GM21367 (cell line): ENCODE data around the gene POLDIP3.
"Not testable (repeated sequence)": the region's sequence is repeated elsewhere in the genome, so short reads cannot be mapped to it uniquely, and the experiment has no call there.

Source experiments
- ATAC-seq: cut with Tn5 transposase; IDR thresholded peaks from one replicate; pipeline ENCODE4 v1.9.1; 2021; ENCODE audit not compliant: unreplicated experiment

Gene POLDIP3

DNA sequence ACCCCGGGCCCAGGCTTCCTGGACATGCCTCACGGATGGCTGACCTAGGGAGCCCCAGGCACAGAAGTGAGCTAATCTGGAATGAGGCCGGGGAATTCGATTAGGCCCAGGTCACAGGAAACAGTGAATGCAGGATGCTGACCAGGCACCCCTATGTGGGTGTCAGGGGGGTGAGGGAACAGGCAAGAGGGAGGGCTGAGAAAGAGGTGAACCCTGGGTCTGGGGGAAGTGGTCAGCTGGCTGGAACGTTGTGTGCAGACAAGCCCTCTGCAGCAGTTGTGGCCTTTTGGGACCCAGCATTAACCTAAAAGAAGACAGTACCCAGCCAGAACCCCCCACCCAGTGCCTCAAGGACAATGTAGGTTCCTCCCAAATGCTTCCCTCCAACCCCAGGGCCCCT is 52.8 kb downstream of the POLDIP3 start:
- no peak for ATAC-seq

DNA sequence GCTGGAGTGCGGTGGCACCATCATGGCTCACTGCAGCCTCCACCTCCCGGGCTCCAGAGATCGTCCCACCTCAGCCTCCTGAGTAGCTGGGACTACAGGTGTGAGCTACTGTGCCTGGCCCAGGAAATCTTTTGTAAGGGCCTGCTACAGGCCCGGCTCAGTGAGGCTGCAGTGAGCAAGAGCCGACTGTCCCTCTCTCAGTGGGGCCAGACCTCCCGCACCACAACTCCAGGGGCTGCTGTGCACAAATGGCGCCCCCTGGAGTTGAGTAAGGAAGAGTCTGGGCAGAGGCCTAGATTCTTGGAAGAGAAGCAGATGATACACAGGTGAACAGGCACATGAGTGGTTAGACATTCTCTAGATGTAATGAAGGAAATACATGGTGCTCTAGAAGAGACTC is 53.9 kb downstream of the POLDIP3 start:
- no peak for ATAC-seq

DNA sequence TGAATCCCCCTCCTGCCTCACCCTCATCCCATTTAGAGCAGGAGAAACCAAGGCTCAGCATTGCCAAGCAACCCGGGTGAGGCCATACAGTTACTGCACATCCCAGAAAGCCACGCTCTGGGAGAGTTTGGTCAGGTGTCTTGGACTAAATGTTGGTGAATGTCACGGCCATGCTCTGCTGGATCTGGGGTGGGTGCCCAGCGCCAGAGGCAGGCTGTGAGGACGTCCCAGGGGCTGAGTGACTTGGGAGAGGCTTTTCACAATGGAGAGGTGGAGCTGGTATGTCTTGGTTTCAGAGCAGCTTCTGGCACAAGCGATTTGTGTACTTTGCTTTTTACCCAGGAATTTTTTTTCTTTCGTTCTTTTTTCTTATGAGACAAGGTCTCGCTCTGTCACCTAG is 54.3 kb downstream of the POLDIP3 start:
- no peak for ATAC-seq

DNA sequence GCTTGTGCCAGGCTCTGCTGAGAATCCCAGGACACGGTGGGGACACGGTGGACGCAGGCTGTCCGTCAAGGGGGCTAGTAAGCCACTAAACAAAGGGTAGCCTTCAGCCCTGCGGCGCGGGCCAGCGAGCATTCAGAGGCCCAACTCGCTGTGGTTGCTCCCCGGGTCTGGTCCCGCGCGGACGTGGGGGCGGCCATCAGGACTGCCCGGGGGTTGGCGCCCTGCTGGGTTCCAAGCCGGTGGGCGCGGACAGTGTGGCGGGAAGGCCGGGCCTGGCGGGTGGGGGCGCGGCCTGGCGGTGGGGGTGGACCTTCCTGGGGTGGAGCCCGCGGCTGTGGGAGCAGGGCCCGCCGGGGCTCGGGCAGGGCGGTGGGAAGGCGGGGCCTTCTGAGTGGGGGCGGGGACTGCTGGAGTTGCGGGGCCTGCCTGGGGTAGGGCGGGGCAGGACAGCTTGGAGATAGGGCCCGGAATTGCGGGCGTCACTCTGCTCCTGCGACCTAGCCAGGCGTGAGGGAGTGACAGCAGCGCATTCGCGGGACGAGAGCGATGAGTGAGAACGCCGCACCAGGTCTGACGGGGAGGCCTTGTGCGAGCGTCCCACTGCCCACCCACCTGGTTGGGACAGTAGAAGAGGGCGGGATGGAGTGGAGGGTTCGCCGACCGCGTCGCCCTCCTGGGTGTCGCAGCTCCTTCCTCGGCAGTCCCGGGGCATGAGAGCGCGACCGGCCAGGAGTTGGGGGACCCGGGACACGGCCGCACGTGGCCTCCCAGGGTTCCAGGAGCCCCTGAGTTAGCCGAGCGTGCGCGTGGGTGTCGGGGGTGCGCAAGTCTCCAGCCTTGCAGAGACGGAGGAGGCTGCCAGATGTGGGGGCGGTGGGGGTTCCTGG is 61.0 kb downstream of the POLDIP3 start, which contains the start of gene SERHL2:
SERHL2 (plus strand) TSS at position 482 of the 887 bp plus-strand sequence; CDS start at position 547, 65 bp downstream.
- ATAC-seq = no peak

DNA sequence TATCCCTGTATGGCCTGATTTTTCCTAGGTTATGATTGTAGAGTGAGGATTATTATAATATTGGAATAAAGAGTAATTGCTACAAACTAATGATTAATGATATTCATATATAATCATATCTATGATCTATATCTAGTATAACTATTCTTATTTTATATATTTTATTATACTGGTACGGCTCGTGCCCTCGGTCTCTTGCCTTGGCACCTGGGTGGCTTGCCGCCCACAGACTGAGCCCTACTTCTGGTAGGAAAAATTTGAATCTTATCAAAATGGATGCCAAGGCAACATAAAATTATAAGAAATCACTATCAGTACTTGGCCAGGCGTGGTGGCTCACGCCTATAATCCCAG is 62.4 kb downstream of the POLDIP3 start:
- ATAC-seq = not testable (repeated sequence)

DNA sequence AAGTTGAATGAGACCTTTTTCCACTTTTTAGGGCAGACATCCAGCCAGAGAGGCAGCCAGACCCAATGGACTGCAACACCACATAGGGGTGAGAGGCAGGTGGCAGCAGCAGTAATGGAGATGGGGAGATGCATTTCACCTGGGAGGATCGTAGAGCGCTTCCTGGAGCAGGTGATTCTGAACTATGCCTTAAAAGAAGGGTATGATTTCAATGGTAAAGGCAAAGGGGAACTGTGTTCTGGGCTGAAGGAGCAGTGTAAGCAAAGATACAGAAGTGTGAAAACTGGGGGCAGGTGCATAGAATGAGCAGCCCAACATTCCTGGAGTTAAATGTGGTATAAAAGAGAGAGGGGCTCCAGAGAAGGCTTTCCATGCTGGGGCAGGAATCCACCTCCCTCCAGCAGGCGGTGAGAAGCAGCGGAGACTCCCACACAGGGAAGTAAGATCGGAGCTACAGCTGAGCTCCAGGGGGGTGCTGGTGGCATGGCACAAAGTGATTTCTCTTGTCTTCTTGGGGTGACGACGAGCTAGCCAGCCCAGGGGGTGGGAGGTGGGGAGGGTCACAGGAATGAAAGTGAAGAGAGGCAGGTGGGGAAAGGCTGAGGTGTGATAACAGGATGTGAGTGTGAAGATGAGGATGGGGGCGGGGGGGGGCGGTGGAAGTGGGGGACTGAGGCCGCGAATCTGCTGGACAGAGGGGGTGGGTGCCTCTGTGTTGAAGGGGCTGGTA is 65.2 kb downstream of the POLDIP3 start:
- no peak for ATAC-seq

DNA sequence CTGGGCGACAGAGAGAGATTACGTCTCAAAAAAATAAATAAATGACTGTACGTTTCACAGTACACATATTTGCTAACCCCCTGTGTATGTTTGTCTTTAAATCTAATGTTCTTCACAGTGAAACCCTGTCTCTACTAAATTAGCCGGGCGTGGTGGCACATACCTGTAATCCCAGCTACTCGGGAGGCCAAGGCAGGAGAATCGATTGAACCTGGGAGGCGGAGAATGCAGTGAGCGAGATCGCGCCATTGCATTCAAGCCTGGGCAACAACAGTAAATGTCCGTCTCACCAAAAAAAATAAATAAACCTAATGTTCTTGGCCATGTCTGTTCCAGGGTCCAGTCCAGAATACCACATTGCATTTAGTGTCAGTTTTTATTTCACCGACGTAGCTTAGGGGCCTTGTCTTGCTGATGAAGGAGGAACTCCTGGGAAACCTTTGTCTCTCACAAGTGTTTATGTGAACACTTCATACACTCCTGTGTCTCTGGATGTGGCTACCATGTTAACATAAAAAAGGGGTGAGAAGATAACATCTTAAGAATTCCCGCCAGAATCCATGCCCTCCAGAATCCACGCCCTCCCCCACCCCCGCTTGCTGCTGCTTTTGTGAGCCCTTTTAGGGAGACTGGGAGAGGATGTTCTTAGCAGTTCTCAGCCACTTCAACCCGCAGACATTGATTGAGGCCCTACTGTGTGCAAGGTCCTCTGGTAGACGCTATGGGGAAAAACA is 65.9 kb downstream of the POLDIP3 start:
- no peak for ATAC-seq

DNA sequence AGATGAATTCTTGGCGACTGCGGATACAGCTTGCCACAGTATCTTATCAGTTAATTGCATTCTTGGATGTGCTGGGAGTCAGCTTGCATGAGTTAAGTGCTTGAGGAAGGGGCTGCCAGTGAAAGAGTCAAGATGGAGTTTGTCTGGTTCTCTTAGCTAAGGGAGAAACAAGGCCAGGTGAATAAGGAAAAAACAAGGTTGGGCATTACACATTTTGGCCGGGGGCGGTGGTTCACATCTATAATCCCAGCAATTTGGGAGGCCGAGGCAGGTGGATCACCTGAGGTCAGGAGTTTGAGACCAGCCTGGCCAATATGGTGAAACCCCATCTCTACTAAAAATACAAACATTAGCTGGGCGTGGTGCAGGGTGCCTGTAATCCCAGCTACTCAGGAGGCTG is 66.6 kb downstream of the POLDIP3 start:
- not testable (repeated sequence) for ATAC-seq

DNA sequence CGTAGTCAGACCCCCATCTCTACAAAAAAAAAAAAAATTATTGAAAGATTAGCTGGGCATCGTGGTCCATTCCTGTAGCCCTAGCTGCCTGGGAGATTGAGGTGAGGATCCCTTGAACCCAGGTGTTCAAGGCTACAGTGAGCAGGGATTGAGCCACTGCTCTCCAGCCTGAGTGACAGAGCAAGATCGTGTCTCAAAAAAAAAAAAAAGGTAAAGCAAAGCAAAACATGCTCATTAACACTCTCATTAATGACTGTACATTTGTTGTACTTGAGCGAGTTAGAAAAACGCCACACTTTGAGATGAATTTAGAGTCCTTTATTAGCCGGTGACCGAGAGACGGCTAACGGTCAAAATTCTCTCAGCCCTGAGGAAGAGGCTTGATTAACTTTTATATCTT is 67.1 kb downstream of the POLDIP3 start:
- ATAC-seq = no peak

DNA sequence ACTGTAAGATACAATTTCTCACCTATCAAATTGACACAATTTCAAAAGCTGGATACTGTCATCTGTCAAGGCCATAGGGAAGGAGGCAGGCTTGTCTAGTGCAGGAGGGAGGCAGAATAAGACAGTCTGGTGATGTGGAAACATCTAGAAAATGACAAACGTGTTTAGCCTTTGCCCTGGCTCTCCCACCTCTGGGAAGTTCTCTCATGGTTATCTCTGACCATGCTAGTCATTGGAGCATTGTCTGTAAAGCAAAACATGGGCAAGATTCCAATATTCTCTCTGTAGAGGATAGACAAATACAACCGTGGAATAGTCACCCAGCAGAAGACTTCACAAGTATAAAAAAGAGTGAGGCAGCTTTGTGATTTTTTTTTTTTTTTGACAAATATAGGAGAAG is 70.0 kb downstream of the POLDIP3 start:
- no peak for ATAC-seq

DNA sequence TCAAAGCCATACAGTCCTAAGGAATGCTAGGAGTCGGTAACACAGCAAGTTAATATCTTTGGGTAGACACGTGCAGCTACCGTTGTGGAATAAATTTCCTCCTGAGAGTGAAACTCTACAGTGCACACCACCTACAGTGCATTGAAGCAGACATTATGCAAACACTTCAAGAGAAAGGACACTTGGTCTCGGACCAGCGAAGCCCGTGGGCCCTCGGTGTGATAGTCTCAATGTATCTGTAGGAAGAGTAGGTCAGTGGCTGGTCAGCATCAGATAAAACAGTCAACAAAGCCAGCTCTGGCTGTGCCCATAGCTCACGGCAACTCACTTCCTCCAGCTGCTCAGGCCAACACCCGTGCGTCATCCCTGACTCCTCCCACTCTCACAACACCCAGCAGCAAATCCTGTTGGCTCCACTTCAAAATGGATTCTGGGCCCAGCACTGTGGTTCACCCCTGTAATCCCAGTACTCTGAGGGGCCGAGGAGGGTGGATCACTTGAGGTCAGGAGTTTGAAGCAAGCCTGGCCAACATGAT is 75.4 kb downstream of the POLDIP3 start:
- ATAC-seq = not testable (repeated sequence)

DNA sequence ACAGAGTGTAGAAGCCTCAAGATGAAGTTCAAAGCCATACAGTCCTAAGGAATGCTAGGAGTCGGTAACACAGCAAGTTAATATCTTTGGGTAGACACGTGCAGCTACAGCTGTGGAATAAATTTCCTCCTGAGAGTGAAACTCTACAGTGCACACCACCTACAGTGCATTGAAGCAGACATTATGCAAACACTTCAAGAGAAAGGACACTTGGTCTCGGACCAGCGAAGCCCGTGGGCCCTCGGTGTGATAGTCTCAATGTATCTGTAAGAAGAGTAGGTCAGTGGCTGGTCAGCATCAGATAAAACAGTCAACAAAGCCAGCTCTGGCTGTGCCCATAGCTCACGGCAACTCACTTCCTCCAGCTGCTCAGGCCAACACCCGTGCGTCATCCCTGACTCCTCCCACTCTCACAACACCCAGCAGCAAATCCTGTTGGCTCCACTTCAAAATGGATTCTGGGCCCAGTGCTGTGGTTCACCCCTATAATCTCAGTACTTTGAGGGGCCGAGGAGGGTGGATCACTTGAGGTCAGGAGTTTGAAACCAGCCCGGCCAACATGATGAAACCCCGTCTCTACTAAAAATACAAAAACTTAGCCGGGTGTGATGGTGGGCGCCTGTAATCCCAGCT is 77.4 kb downstream of the POLDIP3 start:
- ATAC-seq = peak; percentile 40

DNA sequence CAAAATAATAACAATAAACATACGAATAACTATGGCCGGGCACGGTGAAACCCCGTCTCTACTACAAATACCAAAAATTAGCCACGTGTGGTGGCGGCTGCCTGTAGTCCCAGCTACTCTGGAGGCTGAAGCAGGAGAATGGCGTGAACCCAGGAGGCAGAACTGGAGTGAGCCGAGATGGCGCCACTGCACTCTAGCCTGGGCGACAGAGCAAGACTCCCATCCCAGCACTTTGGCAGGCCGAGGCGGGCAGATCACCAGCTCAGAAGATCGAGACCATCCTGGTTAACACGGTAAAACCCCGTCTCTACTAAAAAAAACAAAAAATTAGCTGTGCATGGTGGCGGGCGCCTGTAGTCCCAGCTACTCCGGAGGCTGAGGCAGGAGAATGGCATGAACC is 78.0 kb downstream of the POLDIP3 start:
- ATAC-seq = not testable (repeated sequence)

DNA sequence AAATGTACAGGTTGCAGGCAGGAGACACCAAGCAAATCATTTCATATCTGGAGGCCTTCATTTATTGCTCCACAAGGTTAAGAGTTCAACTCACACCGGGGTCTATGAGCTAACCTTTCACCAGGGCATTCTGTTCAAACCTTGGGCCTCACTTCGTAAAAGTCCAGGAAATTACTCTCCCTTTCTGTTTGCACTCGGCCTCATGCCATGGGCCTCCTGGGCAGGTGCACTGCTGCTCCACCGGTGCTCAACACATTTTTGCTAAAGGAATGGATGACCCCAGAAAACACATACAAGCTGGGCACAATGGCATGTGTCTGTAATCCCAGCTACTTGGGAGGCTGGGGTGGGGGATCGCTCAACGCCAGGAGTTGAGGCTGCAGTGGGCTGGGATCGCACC is 78.5 kb downstream of the POLDIP3 start:
- no peak for ATAC-seq

DNA sequence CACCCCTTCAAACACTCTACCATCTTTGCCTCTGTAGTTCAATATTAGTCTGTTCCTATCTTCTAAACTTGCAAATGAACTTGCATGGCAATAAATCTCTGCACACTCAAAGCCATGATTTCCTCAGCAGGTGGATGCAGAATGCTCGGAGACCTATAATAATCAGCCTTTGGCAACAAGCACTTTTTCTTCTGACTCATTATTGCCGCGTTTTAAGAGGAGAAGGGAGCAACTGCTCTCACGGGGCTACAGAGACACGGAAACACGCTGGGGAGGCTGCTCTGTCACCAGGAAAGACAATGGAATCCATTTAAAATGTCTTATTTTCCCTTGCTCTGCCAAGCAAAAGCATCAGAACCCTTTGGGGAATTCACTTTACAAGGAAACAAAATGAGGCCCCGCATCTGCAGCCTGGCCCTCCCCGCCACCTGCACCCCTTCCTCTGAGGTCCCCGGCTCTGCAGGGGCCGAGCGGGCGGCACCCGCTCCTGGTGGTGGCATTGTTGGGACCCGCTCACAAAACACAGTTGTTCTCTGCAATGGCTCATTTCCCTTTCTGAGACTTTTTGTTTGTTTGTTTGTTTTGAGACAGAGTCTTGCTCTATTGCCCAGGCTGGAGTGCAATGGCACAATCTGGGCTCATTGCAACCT is 79.5 kb downstream of the POLDIP3 start:
- not testable (repeated sequence) for ATAC-seq
